GM12864 (cell line): ENCODE measurements around the gene DAPK2.

Experiments used
- DNase-seq: peaks from one replicate; pipeline ENCODE4 v3.0.0-alpha.2; 2011; ENCODE audit warnings: low read depth
- H3K4me3 ChIP-seq: 2 replicates; pipeline ENCODE4 v1.5.1; 2011; ENCODE audit warnings: mild to moderate bottlenecking, low read depth, low read length, control low read depth
- TF ChIP-seq, protein P1 (sequence below): IDR thresholded peaks from 2 replicates; pipeline ENCODE4 v1.5.1; 2011; ENCODE audit warnings: low read depth, mild to moderate bottlenecking, moderate library complexity, low read length, control low read depth, inconsistent platforms; ENCODE audit errors: missing control alignments

Gene DAPK2

DNA sequence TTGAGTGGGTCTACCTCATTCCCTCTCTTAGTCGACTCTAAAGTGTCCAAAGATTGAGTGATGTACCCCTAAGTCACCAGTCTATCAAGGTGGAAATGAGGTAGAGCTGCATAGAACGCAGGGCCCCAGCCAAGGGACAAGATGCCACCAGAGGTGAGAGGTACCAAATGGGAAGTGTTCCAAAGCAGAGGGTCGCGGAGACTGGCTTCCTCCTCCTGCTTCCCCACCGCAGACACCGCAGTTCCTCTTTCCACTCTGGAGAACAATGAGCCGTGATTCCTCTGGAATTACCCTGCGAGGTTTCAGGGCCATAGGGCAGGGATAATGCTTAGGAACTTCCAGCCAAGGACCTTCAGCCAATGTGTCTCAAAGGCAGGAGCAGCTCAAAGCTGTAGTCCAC is 55.8 kb downstream of the DAPK2 start:
- no peak overlapping the region for H3K4me3 ChIP-seq
- TF ChIP-seq, protein P1, sequence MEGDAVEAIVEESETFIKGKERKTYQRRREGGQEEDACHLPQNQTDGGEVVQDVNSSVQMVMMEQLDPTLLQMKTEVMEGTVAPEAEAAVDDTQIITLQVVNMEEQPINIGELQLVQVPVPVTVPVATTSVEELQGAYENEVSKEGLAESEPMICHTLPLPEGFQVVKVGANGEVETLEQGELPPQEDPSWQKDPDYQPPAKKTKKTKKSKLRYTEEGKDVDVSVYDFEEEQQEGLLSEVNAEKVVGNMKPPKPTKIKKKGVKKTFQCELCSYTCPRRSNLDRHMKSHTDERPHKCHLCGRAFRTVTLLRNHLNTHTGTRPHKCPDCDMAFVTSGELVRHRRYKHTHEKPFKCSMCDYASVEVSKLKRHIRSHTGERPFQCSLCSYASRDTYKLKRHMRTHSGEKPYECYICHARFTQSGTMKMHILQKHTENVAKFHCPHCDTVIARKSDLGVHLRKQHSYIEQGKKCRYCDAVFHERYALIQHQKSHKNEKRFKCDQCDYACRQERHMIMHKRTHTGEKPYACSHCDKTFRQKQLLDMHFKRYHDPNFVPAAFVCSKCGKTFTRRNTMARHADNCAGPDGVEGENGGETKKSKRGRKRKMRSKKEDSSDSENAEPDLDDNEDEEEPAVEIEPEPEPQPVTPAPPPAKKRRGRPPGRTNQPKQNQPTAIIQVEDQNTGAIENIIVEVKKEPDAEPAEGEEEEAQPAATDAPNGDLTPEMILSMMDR: no peak
- DNase-seq: no peak

DNA sequence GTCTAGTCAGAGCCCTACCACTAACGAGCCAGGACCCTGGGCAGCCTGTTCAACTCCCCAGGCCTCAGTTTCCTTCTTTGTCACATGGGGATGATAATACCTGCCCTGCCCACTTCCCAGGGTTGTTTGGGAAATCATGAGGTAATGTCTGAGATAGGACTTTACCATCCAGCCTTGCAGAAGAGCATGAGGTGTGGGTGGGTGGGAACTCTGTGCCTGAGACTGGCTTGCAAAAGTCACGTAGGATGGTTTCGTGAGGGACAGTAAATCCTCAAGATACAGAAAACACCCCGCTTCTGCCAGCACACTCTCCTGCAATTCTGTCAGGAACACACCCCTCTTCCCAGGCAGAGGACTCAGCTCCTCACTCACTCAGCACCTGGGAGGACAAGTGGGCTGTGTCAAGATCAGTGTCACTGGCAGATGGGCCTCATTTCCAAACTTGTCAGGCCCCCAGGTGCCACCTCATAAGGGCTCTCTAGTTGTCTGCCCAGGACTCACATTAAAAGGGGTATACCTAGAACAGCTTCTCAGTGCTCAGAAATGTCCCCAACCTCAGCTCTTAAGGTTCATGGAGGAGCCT is 58.4 kb downstream of the DAPK2 start:
- DNase-seq: no peak
- TF ChIP-seq, protein P1: no peak
- H3K4me3 ChIP-seq: no peak overlapping the region

DNA sequence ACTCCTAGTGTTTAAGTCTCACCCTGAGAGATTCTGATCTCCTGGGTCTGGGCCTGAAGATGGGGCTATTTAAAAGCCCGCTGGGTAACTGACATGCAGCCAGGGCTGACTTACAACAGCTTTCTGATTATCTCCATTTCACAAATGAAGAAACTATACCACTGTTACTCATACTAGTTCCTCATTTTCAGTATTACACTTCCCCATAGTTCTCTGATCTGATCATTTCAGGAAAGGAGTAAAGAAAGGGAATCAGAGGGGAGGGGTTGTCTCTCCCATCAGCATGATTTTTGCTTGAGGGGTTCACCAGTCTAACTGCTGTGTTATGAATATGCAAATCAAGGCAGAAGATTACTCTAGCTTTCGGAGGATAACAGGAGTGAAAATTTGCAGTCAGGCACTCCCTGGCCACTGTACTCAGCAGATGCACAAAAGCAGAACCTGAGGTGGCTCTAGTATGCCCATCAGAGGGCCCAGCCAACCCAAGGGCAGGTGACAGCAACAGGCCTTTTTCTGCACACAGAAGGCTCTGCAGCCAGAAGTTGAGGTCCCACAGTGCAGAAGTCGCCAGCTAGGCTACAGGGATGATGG is 59.4 kb downstream of the DAPK2 start:
- DNase-seq: peak; percentile 82
- H3K4me3 ChIP-seq: no peak overlapping the region
- TF ChIP-seq, protein P1: no peak

DNA sequence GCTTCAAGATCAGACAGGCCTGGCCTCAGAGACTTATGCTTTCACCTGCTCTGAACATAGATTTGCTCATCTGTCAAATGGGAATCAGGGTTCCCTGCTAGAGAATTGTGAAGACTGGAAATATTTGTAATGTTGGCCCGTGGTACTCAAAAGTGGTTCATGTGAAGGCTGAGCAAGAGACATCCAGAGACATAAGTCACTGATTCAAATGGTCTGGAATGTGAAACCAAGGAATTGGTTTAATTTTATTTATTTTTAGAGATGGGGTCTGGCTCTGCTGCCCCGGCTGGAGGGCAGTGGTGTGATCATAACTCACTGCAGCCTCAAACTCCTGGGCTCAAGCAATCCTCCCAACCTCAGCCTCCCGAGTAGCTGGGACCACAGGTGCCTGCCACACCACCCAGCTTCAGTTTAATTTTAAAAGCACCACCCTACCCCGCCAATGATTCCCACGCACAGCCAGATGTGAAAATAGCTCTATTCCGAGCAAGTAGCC is 60.1 kb downstream of the DAPK2 start:
- no peak overlapping the region for H3K4me3 ChIP-seq
- no peak for DNase-seq
- TF ChIP-seq, protein P1: no peak

DNA sequence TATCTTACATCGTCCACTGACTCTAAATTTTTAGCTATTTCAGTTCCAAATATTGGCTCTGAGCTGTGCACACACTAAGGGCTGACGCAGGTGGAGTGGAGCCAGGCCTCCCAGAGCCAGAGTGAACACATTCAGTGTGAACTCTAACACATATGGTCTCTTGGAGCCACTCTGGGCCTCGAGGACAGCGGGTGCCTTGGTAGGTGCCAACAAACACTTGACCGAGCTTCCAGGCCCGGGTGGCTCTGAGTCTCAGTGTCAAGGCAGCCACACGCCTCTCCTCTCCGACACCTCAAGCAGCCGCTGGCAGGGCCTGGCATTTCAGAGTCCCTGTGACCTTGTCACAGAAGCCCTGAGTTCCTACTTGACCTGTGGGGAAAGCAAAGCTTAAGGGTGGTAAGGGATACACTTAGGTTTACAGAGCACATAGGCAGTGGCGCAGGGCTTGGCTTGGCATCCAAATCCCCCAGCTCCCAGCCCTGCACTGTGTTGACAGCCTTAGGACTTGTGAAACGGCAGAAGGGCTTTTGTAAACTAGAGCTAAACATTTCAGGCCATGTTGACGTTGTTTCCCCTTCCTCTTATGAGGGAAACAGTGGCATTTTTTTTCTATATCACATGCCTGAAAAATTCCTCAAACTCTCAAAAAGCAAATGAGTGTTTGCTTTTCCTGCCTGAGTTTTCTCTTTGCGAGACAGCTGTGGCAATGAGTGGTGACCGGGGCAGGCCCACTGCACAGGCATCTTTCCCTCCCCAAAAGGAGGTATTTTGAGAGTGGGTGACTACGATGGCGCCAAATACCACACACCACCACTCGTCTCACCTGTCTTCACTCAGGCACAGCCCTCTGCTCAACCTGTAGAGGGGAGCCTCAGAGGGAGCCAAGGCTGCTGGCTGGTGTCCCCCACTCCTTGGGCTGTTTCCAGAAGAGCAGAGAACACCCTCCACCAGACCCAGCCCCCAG is 60.8 kb downstream of the DAPK2 start:
- no peak for DNase-seq
- TF ChIP-seq, protein P1: no peak
- no peak overlapping the region for H3K4me3 ChIP-seq

DNA sequence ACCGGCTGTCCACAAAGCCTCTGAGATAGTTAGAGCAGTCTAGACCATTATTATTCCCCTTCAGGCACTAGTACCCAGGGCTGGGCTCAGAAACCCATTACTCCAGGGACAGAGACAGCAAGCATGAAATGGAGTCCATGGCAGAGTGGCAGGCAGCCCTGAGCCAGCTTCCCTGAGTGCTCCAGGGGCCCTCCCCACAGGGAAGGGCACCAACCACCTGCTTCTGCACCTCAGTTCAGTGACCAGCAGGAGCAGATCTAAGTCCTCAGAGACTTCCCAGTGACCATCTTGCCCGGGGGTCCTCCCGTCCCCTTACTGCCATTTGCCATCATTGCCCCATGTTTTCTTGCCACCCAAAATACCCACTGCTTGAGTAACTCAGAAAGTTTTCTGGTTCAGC is 62.0 kb downstream of the DAPK2 start:
- H3K4me3 ChIP-seq: no peak overlapping the region
- no peak for DNase-seq
- TF ChIP-seq, protein P1: no peak
